Measurements from ENCODE around the gene DLG1.

DNA sequence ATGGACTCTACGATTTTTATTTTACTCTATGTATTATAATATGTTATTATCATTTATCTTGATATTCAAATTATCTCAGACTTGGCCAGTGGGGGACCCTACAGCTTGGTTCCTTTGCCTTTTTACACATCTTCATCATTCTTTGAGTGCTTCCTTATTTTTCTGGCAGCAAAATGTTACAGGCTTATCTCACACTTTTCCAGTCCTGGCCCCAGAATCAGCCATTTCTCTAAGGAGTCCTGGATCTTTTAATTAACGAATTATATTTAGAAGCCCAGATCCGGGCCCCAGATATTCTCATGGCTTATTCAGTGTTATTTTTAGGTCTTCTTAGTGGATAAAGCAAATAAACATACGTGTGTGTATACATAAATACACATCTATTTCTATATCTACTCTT is 236.0 kb downstream of the DLG1 start:
- TF ChIP-seq, protein P1, sequence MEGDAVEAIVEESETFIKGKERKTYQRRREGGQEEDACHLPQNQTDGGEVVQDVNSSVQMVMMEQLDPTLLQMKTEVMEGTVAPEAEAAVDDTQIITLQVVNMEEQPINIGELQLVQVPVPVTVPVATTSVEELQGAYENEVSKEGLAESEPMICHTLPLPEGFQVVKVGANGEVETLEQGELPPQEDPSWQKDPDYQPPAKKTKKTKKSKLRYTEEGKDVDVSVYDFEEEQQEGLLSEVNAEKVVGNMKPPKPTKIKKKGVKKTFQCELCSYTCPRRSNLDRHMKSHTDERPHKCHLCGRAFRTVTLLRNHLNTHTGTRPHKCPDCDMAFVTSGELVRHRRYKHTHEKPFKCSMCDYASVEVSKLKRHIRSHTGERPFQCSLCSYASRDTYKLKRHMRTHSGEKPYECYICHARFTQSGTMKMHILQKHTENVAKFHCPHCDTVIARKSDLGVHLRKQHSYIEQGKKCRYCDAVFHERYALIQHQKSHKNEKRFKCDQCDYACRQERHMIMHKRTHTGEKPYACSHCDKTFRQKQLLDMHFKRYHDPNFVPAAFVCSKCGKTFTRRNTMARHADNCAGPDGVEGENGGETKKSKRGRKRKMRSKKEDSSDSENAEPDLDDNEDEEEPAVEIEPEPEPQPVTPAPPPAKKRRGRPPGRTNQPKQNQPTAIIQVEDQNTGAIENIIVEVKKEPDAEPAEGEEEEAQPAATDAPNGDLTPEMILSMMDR (conservative IDR thresholded peaks at IDR 0.05; ENCODE audit: low read depth, low read length): no peak
- TF ChIP-seq CEBPB (IDR thresholded peaks at IDR 0.05; ENCODE audit: low read depth, low read length) (no peak), RFX5 (IDR thresholded peaks at IDR 0.05; ENCODE audit: low read depth, low read length) (no peak), POLR2A (IDR thresholded peaks at IDR 0.05; ENCODE audit: low read depth, low read length) (no peak), MXI1 (IDR thresholded peaks at IDR 0.05; ENCODE audit: borderline replicate concordance, low read depth, low read length) (no peak), SMC3 (IDR thresholded peaks at IDR 0.05; ENCODE audit: low read depth, low read length) (no peak), CHD1 (IDR thresholded peaks at IDR 0.05; ENCODE audit: low read depth, low read length) (no peak), RAD21 (IDR thresholded peaks at IDR 0.05; ENCODE audit: low read length) (no peak), FOS (IDR thresholded peaks at IDR 0.05; ENCODE audit: low read depth, low read length) (no peak), BHLHE40 (IDR thresholded peaks at IDR 0.05; ENCODE audit: low read depth, low read length) (no peak), MAZ (IDR thresholded peaks at IDR 0.05; ENCODE audit: borderline replicate concordance, low read depth, low read length) (no peak)
- TF ChIP-seq, protein P2, sequence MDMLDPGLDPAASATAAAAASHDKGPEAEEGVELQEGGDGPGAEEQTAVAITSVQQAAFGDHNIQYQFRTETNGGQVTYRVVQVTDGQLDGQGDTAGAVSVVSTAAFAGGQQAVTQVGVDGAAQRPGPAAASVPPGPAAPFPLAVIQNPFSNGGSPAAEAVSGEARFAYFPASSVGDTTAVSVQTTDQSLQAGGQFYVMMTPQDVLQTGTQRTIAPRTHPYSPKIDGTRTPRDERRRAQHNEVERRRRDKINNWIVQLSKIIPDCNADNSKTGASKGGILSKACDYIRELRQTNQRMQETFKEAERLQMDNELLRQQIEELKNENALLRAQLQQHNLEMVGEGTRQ (IDR thresholded peaks at IDR 0.05; ENCODE audit: low read depth, low read length): no peak
- TF ChIP-seq, protein P3, sequence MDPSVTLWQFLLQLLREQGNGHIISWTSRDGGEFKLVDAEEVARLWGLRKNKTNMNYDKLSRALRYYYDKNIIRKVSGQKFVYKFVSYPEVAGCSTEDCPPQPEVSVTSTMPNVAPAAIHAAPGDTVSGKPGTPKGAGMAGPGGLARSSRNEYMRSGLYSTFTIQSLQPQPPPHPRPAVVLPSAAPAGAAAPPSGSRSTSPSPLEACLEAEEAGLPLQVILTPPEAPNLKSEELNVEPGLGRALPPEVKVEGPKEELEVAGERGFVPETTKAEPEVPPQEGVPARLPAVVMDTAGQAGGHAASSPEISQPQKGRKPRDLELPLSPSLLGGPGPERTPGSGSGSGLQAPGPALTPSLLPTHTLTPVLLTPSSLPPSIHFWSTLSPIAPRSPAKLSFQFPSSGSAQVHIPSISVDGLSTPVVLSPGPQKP (IDR thresholded peaks at IDR 0.05; ENCODE audit: borderline replicate concordance, low read depth, low read length): no peak

Data from IMR-90 (cell line).